K562 (cell line): ENCODE data around the gene TTC8. TPM values are rescaled to one million over a fixed set of nuclear protein-coding genes. Genes with fewer than 3 reads are reported as not detected.

Experiments
- ATAC-seq: fragments of 200-7000 bp; cut with Tn5 transposase; 3 replicates; pipeline ENCODE4 v1.9.1; 2020; ENCODE audit warnings: moderate library complexity
- BruUV-seq: library from RNA; stranded (reverse); fragments of 400-500 nt; replicated peaks from 2 replicates; lab custom pipeline; 2021; lab: Mats Ljungman, UMichigan
- CTCF ChIA-PET: fragments of 300-600 bp; formaldehyde crosslinking; extraction: SDS; loops from one replicate; lab custom pipeline; 2021; ENCODE audit warnings: low intra/inter-chr PET ratio; lab: Yijun Ruan, JAX
- POLR2A ChIA-PET: fragments of 300-600, 350-650 bp; sonication (Branson Sonifier 250); formaldehyde crosslinking; extraction: SDS; loops from one replicate; lab custom pipeline; 2021; ENCODE audit warnings: antibody characterized with exemption, inconsistent platforms; lab: Yijun Ruan, JAX
- DNase-seq, 4 experiments: peaks; one replicate each; pipeline versions ENCODE4 v3.0.0 to v3.0.0-alpha.2; 2011 to 2018; ENCODE audit warnings: low spot score in 3 of 4, mixed read lengths in 3 of 4; ENCODE audit errors: extremely low read depth in 1 of 4
- FAIRE-seq: peaks from 2 replicates; lab custom pipeline; 2011; peaks lifted over from hg19 to GRCh38; lab: Jason Lieb, UNC
- H2AFZ ChIP-seq: 2 replicates; pipeline ENCODE4 v1.6.0; 2011; ENCODE audit warnings: low read depth, low read length, control low read depth, inconsistent platforms
- H3K27ac ChIP-seq: fragments of 200-600 bp; 3 replicates; pipeline ENCODE4 v1.8.0; 2011; ENCODE audit warnings: low read depth, mild to moderate bottlenecking, control low read depth, inconsistent platforms, low read length, moderate library complexity, mixed read lengths; ENCODE audit errors: extremely low read depth
- H3K27me3 ChIP-seq, 2 experiments: fragments of 300-600 bp in 1 of 2; 2 replicates in 1 of 2; 3 replicates in 1 of 2; pipeline versions ENCODE4 v1.6.0 to v1.8.0; 2011; ENCODE audit warnings: inconsistent platforms in 2 of 2, low read length in 2 of 2, mild to moderate bottlenecking in 1 of 2, mixed read lengths in 1 of 2, moderate library complexity in 1 of 2; ENCODE audit not compliant: control insufficient read depth in 2 of 2, insufficient read depth in 2 of 2
- H3K36me3 ChIP-seq: fragments of 300-600 bp; 3 replicates; pipeline ENCODE4 v1.8.0; 2011; ENCODE audit warnings: mild to moderate bottlenecking, low read length, inconsistent platforms; ENCODE audit not compliant: control insufficient read depth, insufficient read depth
- H3K4me1 ChIP-seq, 2 experiments: fragments of 200-600 bp in 1 of 2; replicated peaks in 1 of 2; 2 replicates in 1 of 2; 3 replicates in 1 of 2; pipeline versions ENCODE4 v1.5.1 to v1.8.0; 2011; ENCODE audit warnings: inconsistent platforms in 2 of 2, low read length in 2 of 2, mild to moderate bottlenecking in 1 of 2, mixed read lengths in 1 of 2, moderate library complexity in 1 of 2; ENCODE audit not compliant: control insufficient read depth in 2 of 2, insufficient read depth in 2 of 2
- H3K4me2 ChIP-seq: 2 replicates; pipeline ENCODE4 v1.6.1; 2011; ENCODE audit warnings: low read length, control low read depth, inconsistent platforms, mixed read lengths; ENCODE audit not compliant: insufficient read depth
- H3K4me3 ChIP-seq: fragments of 200-600 bp; sonication (generic), shearing (Covaris generic); 2 replicates; pipeline ENCODE4 v1.5.1; 2016; ENCODE audit warnings: control low read depth, inconsistent platforms
- H3K79me2 ChIP-seq: fragments of 200-600 bp; 3 replicates; pipeline ENCODE4 v1.8.0; 2011; ENCODE audit warnings: low read length, inconsistent platforms; ENCODE audit not compliant: control insufficient read depth, insufficient read depth
- H3K9ac ChIP-seq, 2 experiments: 2 replicates each; pipeline versions ENCODE4 v1.6.0 to v1.6.1; 2011; ENCODE audit warnings: low read depth in 2 of 2, low read length in 2 of 2, control low read depth in 1 of 2, inconsistent platforms in 1 of 2, mild to moderate bottlenecking in 1 of 2, mixed read lengths in 1 of 2; ENCODE audit not compliant: insufficient read depth in 1 of 2
- H3K9me1 ChIP-seq: one replicate; pipeline ENCODE4 v1.6.0; 2011; ENCODE audit warnings: inconsistent platforms, mild to moderate bottlenecking, low read length, moderate library complexity; ENCODE audit not compliant: control insufficient read depth, insufficient read depth
- H3K9me3 ChIP-seq: replicated peaks from 2 replicates; pipeline ENCODE4 v1.5.1; 2011; ENCODE audit warnings: low read depth, low read length, inconsistent platforms; ENCODE audit not compliant: control insufficient read depth, insufficient read depth
- H4K20me1 ChIP-seq: replicated peaks from 2 replicates; pipeline ENCODE4 v1.6.1; 2011; ENCODE audit warnings: low read length, inconsistent platforms, mixed read lengths; ENCODE audit not compliant: control insufficient read depth, insufficient read depth
- BCOR ChIP-seq: fragments of 450-650 bp; IDR thresholded peaks from 2 replicates; pipeline ENCODE4 v1.6.1; 2016
- BMI1 ChIP-seq: fragments of 150-350 bp; IDR thresholded peaks from 2 replicates; pipeline ENCODE4 v1.6.1; 2014; ENCODE audit warnings: low read length
- EP400 ChIP-seq: fragments of 450-650 bp; IDR thresholded peaks from 2 replicates; pipeline ENCODE4 v1.6.1; 2017; ENCODE audit warnings: antibody characterized with exemption, mild to moderate bottlenecking, moderate library complexity
- NCOA2 ChIP-seq, 2 experiments: fragments of 450-650 bp; IDR thresholded peaks; 2 replicates each; pipeline ENCODE4 v1.6.1; 2018; ENCODE audit warnings: mild to moderate bottlenecking in 2 of 2, moderate library complexity in 1 of 2; ENCODE audit not compliant: partially characterized antibody in 2 of 2
- POU5F1 ChIP-seq: fragments of 150-350 bp; IDR thresholded peaks from 2 replicates; pipeline ENCODE4 v1.6.1; 2014; ENCODE audit warnings: borderline replicate concordance, low read length, low read depth, mild to moderate bottlenecking; ENCODE audit not compliant: partially characterized antibody
- RBM25 ChIP-seq: fragments of 200-400 bp; formaldehyde crosslinking; IDR thresholded peaks from 2 replicates; pipeline ENCODE4 v1.6.1; 2018; ENCODE audit warnings: low read length, low read depth, moderate library complexity; ENCODE audit not compliant: severe bottlenecking
- RUNX1 ChIP-seq: sonication (generic); IDR thresholded peaks from 2 replicates; pipeline ENCODE4 v1.6.1; 2016; ENCODE audit warnings: antibody characterized with exemption, low read depth
- SRSF3 ChIP-seq: fragments of 200-400 bp; formaldehyde crosslinking; IDR thresholded peaks from 2 replicates; pipeline ENCODE4 v1.6.1; 2016; ENCODE audit warnings: mild to moderate bottlenecking, low read length, moderate library complexity; ENCODE audit not compliant: insufficient read depth
- TCF15 ChIP-seq: fragments of 250-450 bp; sonication (Bioruptor Pico); IDR thresholded peaks from 2 replicates; pipeline ENCODE4 v1.8.0; 2022; ENCODE audit warnings: moderate library complexity, mild to moderate bottlenecking, inconsistent platforms
- THRAP3 ChIP-seq: fragments of 450-650 bp; IDR thresholded peaks from 2 replicates; pipeline ENCODE4 v1.6.1; 2016; ENCODE audit warnings: mild to moderate bottlenecking, inconsistent platforms, borderline replicate concordance
- ZBTB7A ChIP-seq: IDR thresholded peaks from 2 replicates; pipeline ENCODE4 v1.6.1; 2011; ENCODE audit warnings: low read depth, mild to moderate bottlenecking, low read length, moderate library complexity, borderline replicate concordance; ENCODE audit not compliant: control insufficient read depth
- ZNF253 ChIP-seq: fragments of 250-450 bp; sonication (Bioruptor Pico); conservative IDR thresholded peaks from 2 replicates; pipeline ENCODE4 v1.6.1; 2021; ENCODE audit warnings: mild to moderate bottlenecking
- ZNF445 ChIP-seq: fragments of 250-450 bp; sonication (Bioruptor Pico); IDR thresholded peaks from 2 replicates; pipeline ENCODE4 v1.4.0; 2020; ENCODE audit warnings: low read depth, mild to moderate bottlenecking, moderate library complexity
- ZNF507 ChIP-seq: conservative IDR thresholded peaks from 2 replicates; pipeline ENCODE4 v1.6.1; 2017; ENCODE audit warnings: missing genetic modification characterization, missing compliant biosample characterization
- WGBS: fragments of 100-300 bp; shearing (Covaris generic); methylation state at CpG from one replicate; pipeline ENCODE4 v1.1.6; 2016; ENCODE audit warnings: low coverage, mixed read lengths; ENCODE audit not compliant: insufficient coverage; ENCODE audit errors: missing lambda C conversion rate; 5-methylcytosine and 5-hydroxymethylcytosine counted together
- in situ Hi-C: fragments of 300-500 bp; cut with MboI; formaldehyde crosslinking; loops from 4 replicates; pipeline ENCODE4 v1.15.0; 2018; ENCODE audit warnings: inconsistent platforms, mixed read lengths
- intact Hi-C: fragments of 100-400 bp; cut with micrococcal nuclease; formaldehyde crosslinking; loops from 2 replicates; pipeline ENCODE4 v1.14.2; 2022
- polyA plus RNA-seq, 8 experiments: library from polyadenylated mRNA; depleted of rRNA in 4 of 8; stranded (reverse) in 5 of 8; unstranded in 3 of 8; fragments of >200 nt; fragmentation: Nextera tagmentation in 2 of 8; fragmentation: Illumina TruSeq in 1 of 8; extraction: Ambion mirVana in 2 of 8; extraction: Trizol in 1 of 8; gene quantifications; 2 replicates each; pipeline versions ENCODE4 v1.2.1 to v1.2.3, GENCODE V29; 2011 to 2014; ENCODE audit warnings: inconsistent platforms in 1 of 8, missing spikeins in 1 of 8
- total RNA-seq, 7 experiments: library from RNA; depleted of rRNA in 6 of 7; stranded (reverse); fragments of >200 nt in 6 of 7; fragmentation: Illumina TruSeq in 2 of 7; extraction: Trizol in 2 of 7; gene quantifications; 2 replicates each; pipeline versions ENCODE4 v1.2.1 to v1.2.3, GENCODE V29; 2011 to 2021; ENCODE audit warnings: low replicate concordance in 1 of 7
- TF ChIP-seq, protein P1 (sequence below): sonication (generic); formaldehyde crosslinking; IDR thresholded peaks from 2 replicates; pipeline ENCODE4 v1.9.0; 2022; ENCODE audit warnings: mild to moderate bottlenecking, missing genetic modification reagents
- TF ChIP-seq, protein P2 (sequence below): fragments of 250-450 bp; sonication (Bioruptor Pico); IDR thresholded peaks from 2 replicates; pipeline ENCODE4 v1.5.0; 2020; ENCODE audit warnings: mild to moderate bottlenecking, borderline replicate concordance
- TF ChIP-seq, protein P3 (sequence below): sonication (generic); formaldehyde crosslinking; IDR thresholded peaks from 2 replicates; pipeline ENCODE4 v1.8.0; 2022; ENCODE audit warnings: mild to moderate bottlenecking, low read depth, missing genetic modification reagents

TTC8 gene
- total and polyA plus RNA-seq, 9 of the 15 experiments (the other 6 are each of a cell fraction or from before 2014, with no cell fraction given), result 7.3 to 22.7 (median 9.6) TPM

- FAIRE-seq (no peak), DNase-seq (no peak), ATAC-seq (no peak)
- Histone ChIP-seq H4K20me1 (no peaks in the 10 kb centered on the region), H3K9me3 (no peaks in the 10 kb centered on the region), H3K36me3 (no peaks in the 10 kb centered on the region), H3K4me1 (no peaks in the 10 kb centered on the region), H3K9ac (no peak overlapping the region), H3K4me3 (no peak overlapping the region), H3K27me3 (no peaks in the 10 kb centered on the region), H3K27ac (no peak overlapping the region), H3K4me2 (no peak overlapping the region), H3K79me2 (no peaks in the 10 kb centered on the region), H3K9me1 (no peaks in the 10 kb centered on the region), H2AFZ (no peak overlapping the region)
- WGBS, result 73% methylated on average over 1 of the region's 1 CpG
- TF ChIP-seq, protein P1, sequence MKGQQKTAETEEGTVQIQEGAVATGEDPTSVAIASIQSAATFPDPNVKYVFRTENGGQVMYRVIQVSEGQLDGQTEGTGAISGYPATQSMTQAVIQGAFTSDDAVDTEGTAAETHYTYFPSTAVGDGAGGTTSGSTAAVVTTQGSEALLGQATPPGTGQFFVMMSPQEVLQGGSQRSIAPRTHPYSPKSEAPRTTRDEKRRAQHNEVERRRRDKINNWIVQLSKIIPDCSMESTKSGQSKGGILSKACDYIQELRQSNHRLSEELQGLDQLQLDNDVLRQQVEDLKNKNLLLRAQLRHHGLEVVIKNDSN (CRISPR knock-in tag), result no peak
- TF ChIP-seq BCOR (no peak), POU5F1 (no peak), SRSF3 (no peak), EP400 (no peak), BMI1 (no peak), ZNF253 (CRISPR knock-in tag) (no peak), NCOA2 (IDR thresholded peaks at IDR 0.05; ENCODE audit: partially characterized antibody in 2 of 2) (no peak), RBM25 (no peak), ZNF507 (tag) (no peak), THRAP3 (no peak), TCF15 (CRISPR knock-in tag) (no peak), ZNF445 (no peak), ZBTB7A (no peak), RUNX1 (no peak)
- TF ChIP-seq, protein P2, sequence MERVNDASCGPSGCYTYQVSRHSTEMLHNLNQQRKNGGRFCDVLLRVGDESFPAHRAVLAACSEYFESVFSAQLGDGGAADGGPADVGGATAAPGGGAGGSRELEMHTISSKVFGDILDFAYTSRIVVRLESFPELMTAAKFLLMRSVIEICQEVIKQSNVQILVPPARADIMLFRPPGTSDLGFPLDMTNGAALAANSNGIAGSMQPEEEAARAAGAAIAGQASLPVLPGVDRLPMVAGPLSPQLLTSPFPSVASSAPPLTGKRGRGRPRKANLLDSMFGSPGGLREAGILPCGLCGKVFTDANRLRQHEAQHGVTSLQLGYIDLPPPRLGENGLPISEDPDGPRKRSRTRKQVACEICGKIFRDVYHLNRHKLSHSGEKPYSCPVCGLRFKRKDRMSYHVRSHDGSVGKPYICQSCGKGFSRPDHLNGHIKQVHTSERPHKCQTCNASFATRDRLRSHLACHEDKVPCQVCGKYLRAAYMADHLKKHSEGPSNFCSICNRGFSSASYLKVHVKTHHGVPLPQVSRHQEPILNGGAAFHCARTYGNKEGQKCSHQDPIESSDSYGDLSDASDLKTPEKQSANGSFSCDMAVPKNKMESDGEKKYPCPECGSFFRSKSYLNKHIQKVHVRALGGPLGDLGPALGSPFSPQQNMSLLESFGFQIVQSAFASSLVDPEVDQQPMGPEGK (CRISPR knock-in tag), result no peak
- TF ChIP-seq, protein P3, sequence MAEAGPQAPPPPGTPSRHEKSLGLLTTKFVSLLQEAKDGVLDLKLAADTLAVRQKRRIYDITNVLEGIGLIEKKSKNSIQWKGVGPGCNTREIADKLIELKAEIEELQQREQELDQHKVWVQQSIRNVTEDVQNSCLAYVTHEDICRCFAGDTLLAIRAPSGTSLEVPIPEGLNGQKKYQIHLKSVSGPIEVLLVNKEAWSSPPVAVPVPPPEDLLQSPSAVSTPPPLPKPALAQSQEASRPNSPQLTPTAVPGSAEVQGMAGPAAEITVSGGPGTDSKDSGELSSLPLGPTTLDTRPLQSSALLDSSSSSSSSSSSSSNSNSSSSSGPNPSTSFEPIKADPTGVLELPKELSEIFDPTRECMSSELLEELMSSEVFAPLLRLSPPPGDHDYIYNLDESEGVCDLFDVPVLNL (CRISPR knock-in tag), result no peak
- in situ Hi-C loops, result no loop called here
- ChIA-PET POLR2A (no interaction called here), CTCF (no interaction called here)
- intact Hi-C loops, result no loop called here
- no TSS peak for BruUV-seq
Observed at GRCh38 chr14:88848571-88848970, 24.1 kb downstream of the TTC8 start.
